H4 (cell line): ENCODE measurements around the gene QPRT. TPM values are rescaled to one million over a fixed set of nuclear protein-coding genes. Genes with fewer than 3 reads are reported as not detected.
"Not testable (repeated sequence)": the region's sequence is repeated elsewhere in the genome, so short reads cannot be mapped to it uniquely, and the experiment has no call there.

Experiments used
- DNase-seq: peaks from one replicate; pipeline ENCODE4 v3.0.0-alpha.2; 2015; ENCODE audit warnings: low spot score
- total RNA-seq: library from RNA; depleted of rRNA; stranded (reverse); fragments of >200 nt; shearing (Covaris generic); gene quantifications from 2 replicates; pipeline ENCODE4 v1.2.3, GENCODE V29; 2014; rRNA removed

The QPRT gene
- total RNA-seq, 1 experiment from 2014 or later = 0.93 TPM

- peak; percentile 82 for DNase-seq
Observed at GRCh38 chr16:29745853-29746345, 66.9 kb downstream of the QPRT start, which contains the start of gene C16orf54. Gene C16orf54 (minus strand): TSS chr16:29745990. CDS start chr16:29744951, 1,039 bp downstream.

DNA sequence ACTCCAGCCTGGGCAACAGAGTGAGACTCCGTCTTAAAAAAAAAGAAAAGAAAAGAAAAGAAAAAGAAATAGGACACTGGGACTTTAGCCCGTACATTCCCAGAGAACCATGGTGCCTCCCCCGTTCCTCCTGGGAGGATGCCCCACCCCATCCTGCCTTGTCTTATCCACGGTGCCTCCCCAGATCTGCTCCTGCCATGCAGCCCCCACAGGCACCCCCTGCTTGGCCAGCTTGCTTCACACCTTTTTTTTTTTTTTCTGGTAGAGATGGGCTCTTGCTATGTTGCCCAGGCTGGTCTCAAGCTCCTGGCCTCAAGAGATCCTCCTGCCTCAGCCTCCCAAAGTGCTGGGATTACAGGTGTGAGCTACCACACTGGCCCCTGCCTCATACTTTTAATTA, 67.5 kb downstream of the QPRT start:
- not testable (repeated sequence) for DNase-seq

Other genes starting within 250 kb of the QPRT start
- gene BOLA2, start 224.8 kb upstream of the QPRT start, total RNA-seq = 11.1 and 14.8 TPM in 2 replicates
- gene SLX1B, start 224.6 kb upstream of the QPRT start, total RNA-seq = 25.2 and 43.6 TPM in 2 replicates
- gene SULT1A4, start 219.3 kb upstream of the QPRT start, total RNA-seq = 2.5 and 5.4 TPM in 2 replicates
- gene NPIPB12, start 172.8 kb upstream of the QPRT start, total RNA-seq = 1.4 and 2.8 TPM in 2 replicates
- 0.70 and 2.8 TPM in 2 replicates for gene SPN, start 15.9 kb upstream of the QPRT start, total RNA-seq
- gene C16orf54, start 66.8 kb downstream of the QPRT start, total RNA-seq = 3.5 and 4.6 TPM in 2 replicates
- not detected in 2 replicates for gene ZG16, start 99.1 kb downstream of the QPRT start, total RNA-seq
- 60.9 and 72.7 TPM in 2 replicates for gene KIF22, start 111.6 kb downstream of the QPRT start, total RNA-seq
- 84.6 and 135 TPM in 2 replicates for gene MAZ, start 127.3 kb downstream of the QPRT start, total RNA-seq
- 0.14 and 1.0 TPM in 2 replicates for gene PRRT2, start 133.0 kb downstream of the QPRT start, total RNA-seq
- 43.4 and 46.3 TPM in 2 replicates for gene PAGR1, start 137.0 kb downstream of the QPRT start, total RNA-seq
- 83.0 and 87.2 TPM in 2 replicates for gene MVP, start 141.3 kb downstream of the QPRT start, total RNA-seq
- gene CDIPT, start 184.0 kb downstream of the QPRT start, total RNA-seq = 52.8 and 58.4 TPM in 2 replicates
- 6.8 and 10.0 TPM in 2 replicates for gene SEZ6L2, start 220.4 kb downstream of the QPRT start, total RNA-seq
- gene ASPHD1, start 221.3 kb downstream of the QPRT start, total RNA-seq = 3.6 and 6.9 TPM in 2 replicates
- 3.3 and 7.4 TPM in 2 replicates for gene KCTD13, start 247.0 kb downstream of the QPRT start, total RNA-seq